Measurements from ENCODE around the gene LAMTOR3.

Gene LAMTOR3

GRCh38 chr4:99861120-99861905 is 32.9 kb downstream of the LAMTOR3 start:
- DNase-seq (ENCODE audit: low read depth): no peak

GRCh38 chr4:99860521-99860920 is 33.7 kb downstream of the LAMTOR3 start:
- DNase-seq (ENCODE audit: low read depth): no peak

GRCh38 chr4:99859618-99860017 is 34.6 kb downstream of the LAMTOR3 start:
- no peak for DNase-seq (ENCODE audit: low read depth)

- DNase-seq (ENCODE audit: low read depth): no peak
Measured at GRCh38 chr4:99857307-99857706, 36.9 kb downstream of the LAMTOR3 start.

- no peak for DNase-seq (ENCODE audit: low read depth)
Measured at GRCh38 chr4:99856166-99856565, 38.1 kb downstream of the LAMTOR3 start.

GRCh38 chr4:99855678-99856077 is 38.5 kb downstream of the LAMTOR3 start:
- DNase-seq (ENCODE audit: low read depth): no peak

GRCh38 chr4:99853999-99854398 is 40.2 kb downstream of the LAMTOR3 start:
- DNase-seq (ENCODE audit: low read depth): no peak

- no peak for DNase-seq (ENCODE audit: low read depth)
Measured at GRCh38 chr4:99853190-99853589, 41.0 kb downstream of the LAMTOR3 start.

GRCh38 chr4:99852199-99852749 is 42.0 kb downstream of the LAMTOR3 start:
- DNase-seq (ENCODE audit: low read depth): no peak

- DNase-seq (ENCODE audit: low read depth): no peak
Measured at GRCh38 chr4:99848591-99849001, 45.6 kb downstream of the LAMTOR3 start.

- no peak for DNase-seq (ENCODE audit: low read depth)
Measured at GRCh38 chr4:99847362-99847976, 46.8 kb downstream of the LAMTOR3 start.

- DNase-seq (ENCODE audit: low read depth): no peak
Measured at GRCh38 chr4:99846891-99847290, 47.3 kb downstream of the LAMTOR3 start.

GRCh38 chr4:99845708-99846469 is 48.3 kb downstream of the LAMTOR3 start:
- no peak for DNase-seq (ENCODE audit: low read depth)

GRCh38 chr4:99845179-99845578 is 49.0 kb downstream of the LAMTOR3 start:
- no peak for DNase-seq (ENCODE audit: low read depth)

- no peak for DNase-seq (ENCODE audit: low read depth)
Measured at GRCh38 chr4:99844048-99844447, 50.2 kb downstream of the LAMTOR3 start.

GRCh38 chr4:99843413-99843812 is 50.8 kb downstream of the LAMTOR3 start:
- no peak for DNase-seq (ENCODE audit: low read depth)

GRCh38 chr4:99841129-99841528 is 53.1 kb downstream of the LAMTOR3 start:
- no peak for DNase-seq (ENCODE audit: low read depth)

GRCh38 chr4:99838927-99839326 is 55.3 kb downstream of the LAMTOR3 start:
- no peak for DNase-seq (ENCODE audit: low read depth)

- DNase-seq (ENCODE audit: low read depth): no peak
Measured at GRCh38 chr4:99835942-99836341, 58.3 kb downstream of the LAMTOR3 start.

- DNase-seq (ENCODE audit: low read depth): no peak
Measured at GRCh38 chr4:99834569-99834968, 59.7 kb downstream of the LAMTOR3 start.

- DNase-seq (ENCODE audit: low read depth): no peak
Measured at GRCh38 chr4:99833756-99834155, 60.5 kb downstream of the LAMTOR3 start.

GRCh38 chr4:99832758-99833157 is 61.5 kb downstream of the LAMTOR3 start:
- DNase-seq (ENCODE audit: low read depth): no peak

GRCh38 chr4:99832321-99832720 is 61.9 kb downstream of the LAMTOR3 start:
- DNase-seq (ENCODE audit: low read depth): no peak

All from stimulated activated CD8-positive, alpha-beta memory T cell treated with anti-CD3 and anti-CD28 coated beads, Interleukin-12 subunit alpha, Interleukin-12 subunit beta, amount 100 ng/mL, for 4 hours (primary cell).